ENCODE results near the gene SIX1. TPM values are rescaled to one million over a fixed set of nuclear protein-coding genes. Genes with fewer than 3 reads are reported as not detected.

SIX1 gene
- total RNA-seq, 2 experiments from 2014 or later: not detected

DNA sequence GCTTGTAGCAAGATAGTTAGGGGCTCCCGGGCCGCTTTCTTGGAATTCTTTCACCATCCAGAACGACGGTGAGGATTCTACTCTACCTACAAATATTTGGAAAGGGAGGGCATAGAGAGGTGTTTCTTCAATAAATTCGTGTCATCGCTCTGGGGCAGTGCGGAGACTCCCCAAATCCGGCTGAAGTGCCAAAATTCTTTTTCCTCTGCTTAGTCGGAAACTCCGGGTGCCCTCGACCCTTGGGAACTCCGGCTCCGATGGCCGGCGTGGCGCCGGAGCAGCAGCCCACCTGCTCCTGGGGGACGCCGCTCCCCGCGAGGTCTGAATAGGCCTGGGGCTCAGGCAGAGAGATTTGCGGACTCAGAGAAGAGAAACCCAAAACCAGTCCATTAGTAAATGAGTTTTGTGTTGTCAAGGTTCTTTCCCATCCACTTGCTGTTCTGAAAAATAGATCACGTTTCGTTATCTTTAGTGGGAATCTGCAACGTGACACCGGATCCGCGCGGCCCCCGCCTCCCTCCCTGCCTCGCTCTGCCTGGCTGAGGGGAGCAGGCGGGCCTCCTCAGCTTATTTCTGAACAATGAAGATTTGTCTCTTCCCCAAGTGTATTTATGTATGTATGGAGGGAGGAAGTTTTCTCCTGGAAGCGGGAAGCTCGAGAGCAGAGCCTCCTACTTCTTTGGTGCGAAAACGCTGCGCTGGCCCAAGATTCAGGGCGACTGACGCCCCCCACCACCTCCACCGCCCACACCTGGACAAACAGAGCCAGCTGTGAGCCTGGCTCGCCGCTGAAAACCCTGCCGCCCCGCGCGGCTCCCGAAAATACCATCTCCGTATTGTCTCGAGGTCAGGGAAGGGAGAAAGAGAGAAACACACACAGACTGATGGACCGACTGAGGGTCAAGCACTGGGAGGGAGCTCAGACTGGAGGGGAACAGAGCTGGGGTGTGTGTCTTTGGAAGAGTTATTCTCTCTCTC is 3.7 kb upstream of the SIX1 start:
- peak overlapping the region; percentile 10 for H3K4me3 Mint-ChIP-seq
- ChIA-PET POLR2A (no interaction called here), CTCF (interaction anchor here (1.3 kb wide), 1 partner anchor 15 kb away, joined by 6 read pairs; no protein-coding TSS in a partner anchor)
- peak overlapping the region; percentile 34 for H3K27ac Mint-ChIP-seq
- peaks cover 57% of the 10 kb centered on the region for H3K4me1 Mint-ChIP-seq
- H3K27me3 Mint-ChIP-seq: peaks cover 95% of the 10 kb centered on the region
- peaks cover 11% of the 10 kb centered on the region for H3K36me3 Mint-ChIP-seq (ENCODE audit: low read depth)
- no peak for DNase-seq
- H3K9me3 Mint-ChIP-seq: no peaks in the 10 kb centered on the region

DNA sequence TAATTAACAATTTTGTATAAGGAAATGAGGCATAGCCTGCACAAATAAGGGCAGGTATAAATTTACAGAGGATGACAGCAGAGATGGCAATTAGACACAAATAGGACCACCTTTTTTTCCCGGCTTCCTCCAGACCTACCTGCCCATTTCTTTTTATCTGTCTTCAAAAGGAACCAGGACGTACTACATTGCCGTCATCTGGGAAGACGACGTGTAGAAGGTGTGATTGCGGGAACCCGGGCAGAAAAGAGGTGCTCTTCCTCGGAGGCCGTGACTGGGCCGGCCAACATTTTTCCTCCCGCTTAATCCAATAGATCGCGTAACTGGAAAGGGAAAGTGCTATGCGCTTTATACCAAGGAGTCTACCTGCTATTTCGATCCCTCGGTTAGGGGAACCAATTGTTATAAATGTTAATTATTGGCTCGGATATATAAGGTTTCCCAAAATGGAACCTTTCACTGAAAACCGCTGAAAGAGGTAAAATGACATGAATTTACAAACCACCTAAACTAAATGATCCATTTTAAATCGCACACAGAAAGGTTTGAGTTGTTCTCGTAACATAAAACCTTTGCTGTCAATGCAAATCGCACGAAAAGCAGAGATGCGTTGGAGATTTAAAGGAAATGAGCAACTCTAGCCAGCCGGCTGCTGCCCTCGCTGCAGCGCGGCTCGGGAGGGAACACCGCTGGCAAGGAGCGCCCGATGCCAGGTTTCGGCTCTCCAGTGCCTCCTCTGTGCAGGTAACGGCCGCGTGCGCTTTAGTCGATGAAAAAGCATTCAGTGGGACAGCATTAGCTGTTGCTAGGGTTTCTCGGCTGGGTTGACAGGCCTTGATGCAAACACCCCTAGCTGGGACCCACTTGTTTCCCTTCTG is 2.8 kb upstream of the SIX1 start:
- ChIA-PET CTCF (no interaction called here), POLR2A (no interaction called here)
- Mint-ChIP-seq H3K4me1 (peaks cover 57% of the 10 kb centered on the region), H3K4me3 (no peak overlapping the region), H3K27ac (peak overlapping the region; percentile 80), H3K36me3 (ENCODE audit: low read depth) (peaks cover 11% of the 10 kb centered on the region), H3K27me3 (peaks cover 95% of the 10 kb centered on the region), H3K9me3 (no peaks in the 10 kb centered on the region)
- no peak for DNase-seq

DNA sequence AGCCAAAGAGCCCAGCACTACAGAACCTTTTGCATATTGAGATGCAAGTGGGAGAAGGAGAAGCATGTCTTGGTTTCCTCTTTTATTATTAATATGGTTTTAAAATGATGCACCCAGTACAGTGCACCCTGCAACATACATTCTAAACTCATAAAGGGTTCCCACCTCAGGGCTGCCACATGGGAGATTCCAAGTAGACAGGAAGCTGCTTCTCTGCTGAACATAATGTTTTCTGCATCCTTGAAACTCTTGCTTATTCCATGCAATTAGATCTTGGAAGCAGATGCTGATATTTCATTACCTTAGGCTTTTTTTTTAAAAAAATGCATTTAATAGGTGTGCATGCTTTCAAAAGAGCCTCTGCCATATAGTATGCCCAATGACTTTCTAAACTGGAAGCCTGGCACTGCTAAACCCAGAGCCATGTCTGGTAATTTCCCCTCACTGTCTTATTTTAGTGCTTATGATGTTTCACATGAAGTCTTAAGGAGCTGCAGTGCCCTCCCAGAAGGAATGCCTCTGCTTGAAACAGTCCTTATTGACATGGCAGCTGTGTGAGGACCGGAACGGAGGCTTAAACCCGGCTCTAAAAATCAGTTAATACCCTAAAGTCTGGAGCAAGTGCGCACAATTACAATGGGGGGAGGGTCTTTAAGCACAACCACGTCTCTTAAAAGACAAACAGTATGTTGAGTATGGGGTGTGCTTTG is 2.0 kb upstream of the SIX1 start:
- H3K9me3 Mint-ChIP-seq: no peaks in the 10 kb centered on the region
- no peak overlapping the region for H3K4me3 Mint-ChIP-seq
- peaks cover 55% of the 10 kb centered on the region for H3K4me1 Mint-ChIP-seq
- no peak for DNase-seq
- no peak overlapping the region for H3K27ac Mint-ChIP-seq
- H3K27me3 Mint-ChIP-seq: peaks cover 95% of the 10 kb centered on the region
- CTCF ChIA-PET: no interaction called here
- POLR2A ChIA-PET: no interaction called here
- H3K36me3 Mint-ChIP-seq (ENCODE audit: low read depth): peaks cover 11% of the 10 kb centered on the region

DNA sequence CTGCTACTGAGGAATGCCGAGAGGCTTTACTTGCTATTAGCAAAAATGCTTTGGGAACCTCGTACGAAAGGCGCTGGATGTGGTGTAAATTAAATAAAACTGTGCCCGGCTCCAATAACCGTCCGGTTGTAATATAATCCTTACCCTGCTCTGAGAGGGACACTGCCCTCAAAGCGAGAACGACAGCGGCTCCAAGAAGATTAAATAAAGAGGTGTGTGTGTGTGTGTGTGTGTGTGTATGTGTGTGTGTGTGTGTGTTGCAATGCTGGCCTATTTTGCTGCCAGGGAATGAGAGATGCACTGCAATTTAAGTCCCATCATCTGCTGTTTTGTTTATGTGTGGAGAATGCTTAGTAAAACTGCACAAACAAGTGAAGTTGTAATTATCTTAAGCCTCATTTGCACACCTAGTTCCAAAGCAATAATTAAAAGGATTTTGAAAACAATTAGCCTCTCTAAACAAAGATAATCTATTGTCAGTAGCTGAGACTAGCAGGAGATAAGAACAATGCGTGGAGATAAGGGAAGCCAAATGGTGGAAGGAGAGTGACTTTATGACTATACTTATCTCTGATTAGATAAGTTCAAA is 1.2 kb upstream of the SIX1 start:
- peaks cover 51% of the 10 kb centered on the region for H3K4me1 Mint-ChIP-seq
- POLR2A ChIA-PET: no interaction called here
- peak overlapping the region; percentile 63 for H3K27ac Mint-ChIP-seq
- H3K27me3 Mint-ChIP-seq: peaks cover 94% of the 10 kb centered on the region
- H3K4me3 Mint-ChIP-seq: no peak overlapping the region
- no peaks in the 10 kb centered on the region for H3K9me3 Mint-ChIP-seq
- CTCF ChIA-PET: interaction anchor here (0.9 kb wide), 1 partner anchor 13 kb away, joined by 3 read pairs; no protein-coding TSS in a partner anchor
- H3K36me3 Mint-ChIP-seq (ENCODE audit: low read depth): peaks cover 8% of the 10 kb centered on the region
- DNase-seq: no peak

DNA sequence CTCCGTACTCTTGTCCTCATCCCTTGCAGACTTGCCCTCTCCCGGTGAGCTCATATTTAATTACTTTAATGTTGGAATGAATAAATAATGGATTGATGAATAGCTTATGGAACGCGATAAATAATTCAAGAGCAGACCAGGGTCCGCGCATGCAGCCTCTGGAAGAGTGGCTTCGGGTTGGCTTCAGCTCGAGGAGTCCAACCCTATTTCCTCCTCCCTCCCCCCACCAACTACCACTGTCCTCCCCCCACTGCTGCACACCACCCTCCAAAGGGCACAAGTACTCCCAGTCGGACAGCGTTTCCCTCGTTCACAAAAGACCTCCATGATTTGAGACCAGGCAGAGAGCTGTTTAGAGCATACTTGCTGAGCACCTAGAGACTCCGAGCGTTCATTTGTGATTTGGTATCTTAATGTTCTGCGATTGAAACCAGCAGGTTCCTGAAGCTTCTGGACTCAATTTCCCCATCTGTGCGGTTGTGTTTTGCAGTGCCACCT is 647 bp upstream of the SIX1 start:
- H3K36me3 Mint-ChIP-seq (ENCODE audit: low read depth): peaks cover 8% of the 10 kb centered on the region
- DNase-seq: no peak
- no peaks in the 10 kb centered on the region for H3K9me3 Mint-ChIP-seq
- CTCF ChIA-PET: interaction anchor here (0.9 kb wide), 1 partner anchor 12 kb away, joined by 3 read pairs; no protein-coding TSS in a partner anchor
- peaks cover 93% of the 10 kb centered on the region for H3K27me3 Mint-ChIP-seq
- H3K27ac Mint-ChIP-seq: peak overlapping the region; percentile 63
- H3K4me3 Mint-ChIP-seq: peak overlapping the region; percentile 48
- H3K4me1 Mint-ChIP-seq: peaks cover 47% of the 10 kb centered on the region
- POLR2A ChIA-PET: no interaction called here

DNA sequence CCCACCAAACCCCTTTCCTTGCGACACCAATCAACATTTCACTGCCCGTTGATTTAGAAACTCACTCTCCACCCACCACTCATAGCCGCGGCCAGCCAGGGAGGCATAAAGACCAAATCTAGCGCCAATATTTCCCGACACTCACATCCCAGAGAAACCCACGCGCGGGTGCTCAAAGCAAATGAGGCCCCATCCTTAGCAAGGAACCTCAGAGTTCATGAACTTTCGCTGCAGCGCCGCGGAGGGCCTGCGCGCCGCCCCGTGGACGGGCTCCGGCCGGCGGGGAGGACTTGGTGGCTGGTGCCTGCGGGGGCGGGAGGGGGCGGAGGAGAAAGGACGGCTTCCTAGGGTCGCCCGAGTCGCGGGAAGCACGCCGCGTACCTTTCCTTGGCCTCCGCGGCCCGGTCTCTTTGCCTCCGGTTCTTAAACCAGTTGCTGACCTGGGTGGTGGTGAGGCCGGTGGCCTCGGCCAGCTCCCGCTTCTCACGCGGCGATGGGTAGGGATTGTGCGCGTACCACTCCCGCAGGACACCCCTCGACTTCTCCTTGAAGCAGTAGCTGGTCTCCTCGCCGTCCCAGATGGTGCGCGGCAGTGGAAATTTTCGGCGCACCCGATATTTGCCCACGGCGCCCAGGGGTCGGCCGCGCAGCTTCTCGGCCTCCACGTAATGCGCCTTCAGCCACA is 886 bp downstream of the SIX1 start:
- Mint-ChIP-seq H3K27me3 (peaks cover 93% of the 10 kb centered on the region), H3K36me3 (ENCODE audit: low read depth) (peaks cover 3% of the 10 kb centered on the region), H3K9me3 (no peaks in the 10 kb centered on the region), H3K4me3 (peak overlapping the region; percentile 57), H3K27ac (peak overlapping the region; percentile 57), H3K4me1 (peaks cover 42% of the 10 kb centered on the region)
- POLR2A ChIA-PET: no interaction called here
- CTCF ChIA-PET: interaction anchor here (1.0 kb wide), 1 partner anchor 11 kb away, joined by 3 read pairs; no protein-coding TSS in a partner anchor
- DNase-seq: no peak

DNA sequence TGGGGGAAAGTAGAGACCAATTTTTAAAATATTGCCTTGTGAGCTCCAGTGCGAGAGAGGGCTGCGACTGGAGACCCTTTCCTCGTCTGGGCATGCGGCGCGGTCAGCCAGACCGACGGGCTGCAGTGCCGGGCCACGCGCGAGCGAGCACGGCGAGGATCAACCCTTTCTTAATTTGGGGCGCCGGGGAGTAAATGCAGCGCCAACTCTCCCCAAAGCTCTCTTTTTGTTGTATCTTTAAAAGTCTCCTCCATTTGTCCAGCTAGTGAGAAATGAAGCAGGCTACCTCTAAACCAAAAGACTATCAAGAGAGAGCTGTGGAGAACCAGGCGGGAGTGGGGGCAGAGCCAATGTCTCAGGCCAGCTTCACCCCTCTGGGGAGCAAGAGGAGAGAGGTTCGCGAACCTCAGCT is 1.4 kb downstream of the SIX1 start:
- Mint-ChIP-seq H3K27me3 (peaks cover 93% of the 10 kb centered on the region), H3K27ac (peak overlapping the region; percentile 78), H3K4me3 (peak overlapping the region; percentile 57), H3K4me1 (peaks cover 46% of the 10 kb centered on the region), H3K9me3 (no peaks in the 10 kb centered on the region), H3K36me3 (ENCODE audit: low read depth) (peaks cover 3% of the 10 kb centered on the region)
- ChIA-PET POLR2A (no interaction called here), CTCF (interaction anchor here (1.0 kb wide), 1 partner anchor 10 kb away, joined by 3 read pairs; no protein-coding TSS in a partner anchor)
- DNase-seq: no peak

DNA sequence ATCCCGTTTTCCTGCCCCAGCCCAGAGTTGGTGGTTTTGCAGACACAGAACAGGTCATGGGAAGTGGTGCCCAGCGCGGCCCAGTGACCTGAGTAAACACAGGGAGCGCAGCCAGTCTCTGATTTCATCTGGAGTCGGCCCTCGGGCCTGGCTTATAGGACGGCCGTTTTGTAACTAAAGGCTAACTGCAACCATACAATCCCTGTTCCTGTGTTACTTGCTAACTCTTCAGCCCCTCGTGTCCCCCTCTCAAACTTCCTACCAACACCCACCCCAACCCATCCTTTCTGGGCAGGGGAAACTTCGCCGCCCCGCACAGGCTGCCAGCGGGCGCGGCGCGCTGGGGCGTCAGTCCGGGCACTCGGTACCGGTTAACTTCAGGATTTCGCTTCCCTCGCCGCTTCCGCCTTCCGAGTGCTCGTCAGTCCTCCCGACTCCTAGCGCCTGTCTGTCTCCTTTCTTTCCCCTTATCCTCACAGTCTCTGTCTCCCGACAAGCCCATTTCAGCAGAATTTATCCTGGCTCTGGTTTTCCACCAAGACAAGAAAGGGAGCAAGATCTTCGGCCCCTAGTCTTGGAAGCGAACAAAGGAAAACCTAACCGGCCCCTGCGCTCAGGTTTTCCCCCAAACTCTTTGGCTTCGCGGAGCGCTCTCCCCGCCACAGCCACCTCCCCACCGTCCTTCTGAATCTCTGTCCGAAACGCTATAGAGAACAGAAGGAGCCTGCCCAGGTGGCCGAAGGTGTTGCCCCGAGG is 2.0 kb downstream of the SIX1 start:
- Mint-ChIP-seq H3K9me3 (no peaks in the 10 kb centered on the region), H3K36me3 (ENCODE audit: low read depth) (peaks cover 3% of the 10 kb centered on the region), H3K27ac (peak overlapping the region; percentile 78), H3K4me3 (peak overlapping the region; percentile 57), H3K4me1 (peaks cover 43% of the 10 kb centered on the region), H3K27me3 (peaks cover 91% of the 10 kb centered on the region)
- ChIA-PET CTCF (interaction anchor here (1.2 kb wide), 1 partner anchor 23 kb away, joined by 4 read pairs; no protein-coding TSS in a partner anchor), POLR2A (interaction anchor here (0.6 kb wide), 1 partner anchor 14 kb away, joined by 4 read pairs; no protein-coding TSS in a partner anchor)
- DNase-seq: no peak

DNA sequence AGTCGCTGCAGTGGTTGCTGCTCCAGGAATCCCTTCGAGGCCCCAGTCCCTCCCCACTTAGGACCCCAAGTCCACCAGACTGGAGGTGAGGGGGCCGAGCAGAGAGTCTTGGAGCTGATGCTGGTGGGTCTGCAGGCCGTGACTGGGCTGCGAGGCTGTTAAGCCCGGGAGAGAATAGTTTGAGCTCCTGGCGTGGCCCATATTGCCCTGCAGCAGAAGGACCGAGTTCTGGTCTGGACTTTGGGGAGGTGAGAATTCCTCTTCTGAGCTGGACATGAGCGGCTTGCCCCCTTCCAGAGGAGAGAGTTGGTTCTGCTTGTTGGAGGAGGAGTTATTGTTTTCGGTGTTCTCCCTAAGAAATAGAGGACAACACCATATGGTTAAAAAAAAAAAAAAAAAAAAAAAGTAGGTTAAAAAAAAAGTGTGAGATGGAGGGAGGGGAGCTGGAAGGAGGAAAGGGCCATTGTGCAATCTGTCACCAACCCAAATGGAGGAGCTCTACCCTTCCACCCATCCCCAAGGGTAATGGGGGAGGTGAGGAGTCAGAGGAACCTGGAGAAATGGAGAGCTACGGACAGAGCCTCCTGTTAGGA is 3.0 kb downstream of the SIX1 start:
- H3K4me1 Mint-ChIP-seq: peaks cover 35% of the 10 kb centered on the region
- CTCF ChIA-PET: interaction anchor here (1.2 kb wide), 1 partner anchor 22 kb away, joined by 4 read pairs; no protein-coding TSS in a partner anchor
- H3K36me3 Mint-ChIP-seq (ENCODE audit: low read depth): peaks cover 6% of the 10 kb centered on the region
- no peak overlapping the region for H3K27ac Mint-ChIP-seq
- DNase-seq: no peak
- POLR2A ChIA-PET: interaction anchor here (0.6 kb wide), 1 partner anchor 13 kb away, joined by 4 read pairs; no protein-coding TSS in a partner anchor
- H3K27me3 Mint-ChIP-seq: peaks cover 89% of the 10 kb centered on the region
- H3K4me3 Mint-ChIP-seq: no peak overlapping the region
- no peaks in the 10 kb centered on the region for H3K9me3 Mint-ChIP-seq

- CTCF ChIA-PET: interaction anchor here (0.6 kb wide), 1 partner anchor 142 kb away, joined by 3 read pairs; no protein-coding TSS in a partner anchor
Measured at GRCh38 chr14:60645126-60645741, 4.0 kb downstream of the SIX1 start.

More at GRCh38 chr14:60645126-60645741, 4.0 kb downstream of the SIX1 start:
- Mint-ChIP-seq H3K27me3 (peaks cover 89% of the 10 kb centered on the region), H3K27ac (no peak overlapping the region), H3K9me3 (no peaks in the 10 kb centered on the region), H3K36me3 (ENCODE audit: low read depth) (peaks cover 6% of the 10 kb centered on the region), H3K4me1 (peaks cover 33% of the 10 kb centered on the region), H3K4me3 (no peak overlapping the region)
- POLR2A ChIA-PET: no interaction called here
- DNase-seq: no peak

Data from activated CD4-positive, alpha-beta T cell treated with anti-CD3 and anti-CD28 coated beads, Interleukin-2, amount 10 ng/mL, durations not matched to agents 7 days and 5 days (primary cell).